ENCODE data around the gene NT5C3B. TPM values are rescaled to one million over a fixed set of nuclear protein-coding genes. Genes with fewer than 3 reads are reported as not detected.

The NT5C3B gene
- total and polyA plus RNA-seq, 2 donors (not counting 3 experiments of a cell fraction or from before 2014, with no cell fraction given): 67.3 to 92.5 TPM

DNA sequence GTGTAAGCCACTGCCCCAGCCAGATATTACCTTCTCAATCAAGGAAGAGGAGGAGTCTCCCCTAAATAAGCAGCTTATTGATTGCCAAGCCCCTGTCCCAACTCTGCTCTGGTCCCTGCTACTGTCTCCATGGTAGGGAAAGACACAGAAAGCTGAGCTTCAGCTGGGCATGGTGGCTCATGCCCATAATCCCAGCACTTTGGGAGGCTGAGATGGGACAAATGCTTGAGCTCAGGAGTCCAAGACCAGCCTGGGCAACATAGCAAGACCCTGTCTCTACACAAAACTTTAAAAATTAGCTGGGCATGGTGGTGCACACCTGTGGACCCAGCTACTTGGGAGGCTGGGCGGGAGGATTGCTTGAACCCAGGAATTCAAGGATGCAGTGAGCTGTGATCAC is 56.1 kb downstream of the NT5C3B start:
- H3K4me3 ChIP-seq (replicated peaks in 1 of 3; ENCODE audit: insufficient read depth in 1 of 3, low read depth in 1 of 3, low read length in 3 of 3): no peak overlapping the region
- H3K27ac ChIP-seq (ENCODE audit: insufficient read depth, low read depth, low read length): no peak overlapping the region
- TF ChIP-seq FOS (IDR thresholded peaks at IDR 0.05; ENCODE audit: borderline replicate concordance, insufficient read depth, low read length) (no peak), CTCF (IDR thresholded peaks at IDR 0.05; ENCODE audit: extremely low read depth in 1 of 2, insufficient read depth in 1 of 2, low read depth in 1 of 2, low read length in 2 of 2) (no peak), POLR2AphosphoS5 (IDR thresholded peaks at IDR 0.05; ENCODE audit: insufficient read depth, low read depth, low read length) (no peak), EZH2 (IDR thresholded peaks at IDR 0.05; ENCODE audit: borderline replicate concordance, low read depth, low read length, severe bottlenecking) (no peak), MYC (IDR thresholded peaks at IDR 0.05; ENCODE audit: low read depth, low read length) (no peak), JUN (IDR thresholded peaks at IDR 0.05; ENCODE audit: borderline replicate concordance, insufficient read depth, insufficient read length, low read depth) (no peak), MAX (IDR thresholded peaks at IDR 0.05; ENCODE audit: insufficient read depth, insufficient read length) (no peak), POLR2A (IDR thresholded peaks at IDR 0.05; ENCODE audit: low read depth, low read length) (no peak), GATA2 (IDR thresholded peaks at IDR 0.05; ENCODE audit: insufficient read depth, insufficient read length, low read depth, low read length) (no peak)
- no TSS peak for BruUV-seq (replicated peaks)
- H2AFZ ChIP-seq (ENCODE audit: low read depth, low read length): no peak overlapping the region
- no peak overlapping the region for H3K9ac ChIP-seq (replicated peaks; ENCODE audit: extremely low read depth, insufficient read depth, low read length)
- FAIRE-seq (no peak), DNase-seq (ENCODE audit: low read depth, low spot score) (no peak)
- H3K79me2 ChIP-seq (ENCODE audit: control insufficient read depth, insufficient read depth, low read length): no peaks in the 10 kb centered on the region
- ChIA-PET POLR2A (interaction anchor here (1.6 kb wide), 1 partner anchor 14 kb away, joined by 3 read pairs; no protein-coding TSS in a partner anchor), CTCF (interaction anchor here (4.2 kb wide), 1 partner anchor 21 kb away, joined by 67 read pairs; no protein-coding TSS in a partner anchor)
- H3K9me3 ChIP-seq (replicated peaks; ENCODE audit: control insufficient read depth, insufficient read depth, low read length): no peaks in the 10 kb centered on the region
- no peak overlapping the region for H3K4me2 ChIP-seq (ENCODE audit: insufficient read depth, low read length)
- dilution Hi-C loops (cut with MboI; ENCODE audit: extremely low pct_ligation_motif_present, low sequenced_read_pairs): no loop called here
- no peaks in the 10 kb centered on the region for H3K9me1 ChIP-seq (replicated peaks; ENCODE audit: control insufficient read depth, extremely low read depth, insufficient read depth, low read length)
- peaks cover 0 to 6% of the 10 kb centered on the region in 2 experiments for H3K36me3 ChIP-seq (ENCODE audit: control insufficient read depth in 2 of 2, extremely low read depth in 1 of 2, insufficient read depth in 2 of 2, low read length in 2 of 2)
- H3K27me3 ChIP-seq (ENCODE audit: control insufficient read depth in 2 of 2, insufficient read depth in 2 of 2, low read length in 2 of 2): no peaks in the 10 kb centered on the region
- peaks cover 31% of the 10 kb centered on the region for H3K4me1 ChIP-seq (ENCODE audit: control insufficient read depth, extremely low read depth, insufficient read depth, low read length)
- intact Hi-C loops (cut with micrococcal nuclease): no loop called here
- no peaks in the 10 kb centered on the region for H4K20me1 ChIP-seq (replicated peaks; ENCODE audit: control insufficient read depth, extremely low read depth, insufficient read depth, low read length)

All from endothelial cell of umbilical vein (primary cell).